Neutrophil (primary cell): Measurements from ENCODE around the gene PLCE1.

Experiments
- H3K27ac ChIP-seq: fragments of 200-600 bp; sonication (generic); 2 replicates; pipeline ENCODE4 v1.5.1; 2016; ENCODE audit warnings: mild to moderate bottlenecking, moderate library complexity
- H3K27me3 ChIP-seq: fragments of 200-600 bp; sonication (generic); 2 replicates; pipeline ENCODE4 v1.6.0; 2016; ENCODE audit warnings: mild to moderate bottlenecking
- H3K36me3 ChIP-seq: fragments of 200-600 bp; sonication (generic); 2 replicates; pipeline ENCODE4 v1.5.1; 2017
- H3K4me1 ChIP-seq, 2 experiments: fragments of 200-600 bp in 1 of 2; sonication (generic) in 1 of 2; 1 replicate in 1 of 2; 2 replicates in 1 of 2; pipeline versions ENCODE4 v1.5.1 to v1.6.1; 2013 to 2016; ENCODE audit warnings: low read depth in 1 of 2, low read length in 1 of 2, mild to moderate bottlenecking in 1 of 2, moderate library complexity in 1 of 2; ENCODE audit not compliant: control insufficient read depth in 1 of 2, insufficient read depth in 1 of 2
- H3K4me3 ChIP-seq, 2 experiments: fragments of 200-600 bp in 1 of 2; sonication (generic) in 1 of 2; 1 replicate in 1 of 2; 2 replicates in 1 of 2; pipeline ENCODE4 v1.5.1; 2013 to 2016; ENCODE audit warnings: low read depth in 1 of 2, low read length in 1 of 2, mild to moderate bottlenecking in 1 of 2, moderate library complexity in 1 of 2
- H3K9me3 ChIP-seq: fragments of 200-600 bp; sonication (generic); 2 replicates; pipeline ENCODE4 v1.5.1; 2016
- TF ChIP-seq, protein P1 (sequence below): fragments of 200-600 bp; sonication (generic); IDR thresholded peaks from 2 replicates; pipeline ENCODE4 v1.5.1; 2016; ENCODE audit warnings: antibody characterized with exemption

The PLCE1 gene

DNA sequence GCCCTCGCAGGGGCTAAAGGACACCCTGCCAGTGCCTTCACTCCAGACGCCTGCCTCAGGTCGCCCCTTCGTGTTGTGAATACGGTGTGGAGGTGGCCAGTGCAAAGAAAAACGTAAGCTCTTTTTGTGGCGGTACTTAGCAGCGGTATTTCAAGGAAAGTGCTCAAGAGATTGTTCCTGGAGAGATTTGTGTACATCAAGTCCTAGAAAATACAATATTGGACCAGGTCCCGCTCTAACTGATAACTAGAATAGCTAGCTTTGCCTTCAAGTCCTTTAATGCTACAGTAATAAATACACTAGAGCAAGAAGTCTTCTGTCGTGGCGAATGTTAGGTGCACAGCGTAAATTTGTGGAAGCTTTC lies 689 bp downstream of the PLCE1 start:
- Histone ChIP-seq H3K4me1 (no peaks in the 10 kb centered on the region), H3K36me3 (no peaks in the 10 kb centered on the region), H3K27ac (no peak overlapping the region), H3K9me3 (no peaks in the 10 kb centered on the region), H3K4me3 (no peak overlapping the region), H3K27me3 (peaks cover 92% of the 10 kb centered on the region)
- TF ChIP-seq, protein P1, sequence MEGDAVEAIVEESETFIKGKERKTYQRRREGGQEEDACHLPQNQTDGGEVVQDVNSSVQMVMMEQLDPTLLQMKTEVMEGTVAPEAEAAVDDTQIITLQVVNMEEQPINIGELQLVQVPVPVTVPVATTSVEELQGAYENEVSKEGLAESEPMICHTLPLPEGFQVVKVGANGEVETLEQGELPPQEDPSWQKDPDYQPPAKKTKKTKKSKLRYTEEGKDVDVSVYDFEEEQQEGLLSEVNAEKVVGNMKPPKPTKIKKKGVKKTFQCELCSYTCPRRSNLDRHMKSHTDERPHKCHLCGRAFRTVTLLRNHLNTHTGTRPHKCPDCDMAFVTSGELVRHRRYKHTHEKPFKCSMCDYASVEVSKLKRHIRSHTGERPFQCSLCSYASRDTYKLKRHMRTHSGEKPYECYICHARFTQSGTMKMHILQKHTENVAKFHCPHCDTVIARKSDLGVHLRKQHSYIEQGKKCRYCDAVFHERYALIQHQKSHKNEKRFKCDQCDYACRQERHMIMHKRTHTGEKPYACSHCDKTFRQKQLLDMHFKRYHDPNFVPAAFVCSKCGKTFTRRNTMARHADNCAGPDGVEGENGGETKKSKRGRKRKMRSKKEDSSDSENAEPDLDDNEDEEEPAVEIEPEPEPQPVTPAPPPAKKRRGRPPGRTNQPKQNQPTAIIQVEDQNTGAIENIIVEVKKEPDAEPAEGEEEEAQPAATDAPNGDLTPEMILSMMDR, result no peak

DNA sequence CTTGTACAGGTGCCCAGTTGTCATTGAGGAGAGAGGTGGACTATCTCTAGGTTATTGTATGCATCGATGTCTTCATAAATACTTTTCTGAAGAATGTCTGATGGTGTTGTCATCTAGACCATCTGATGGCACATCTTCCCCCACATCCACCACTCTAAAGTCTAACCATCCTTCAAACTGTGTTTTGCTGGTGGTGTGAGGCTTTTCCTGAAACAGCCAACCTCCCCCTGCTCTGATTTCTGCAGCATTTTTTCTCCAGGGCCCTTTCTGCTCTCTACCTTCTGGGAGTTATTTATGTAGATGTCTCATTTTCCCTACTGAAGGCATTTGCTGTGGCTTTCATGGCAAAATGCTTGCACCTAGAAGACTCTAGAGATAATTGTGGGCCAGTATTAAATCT lies 1.5 kb downstream of the PLCE1 start:
- no peak overlapping the region for H3K27ac ChIP-seq
- no peak overlapping the region for H3K4me3 ChIP-seq
- H3K4me1 ChIP-seq, result no peaks in the 10 kb centered on the region
- no peaks in the 10 kb centered on the region for H3K9me3 ChIP-seq
- peaks cover 92% of the 10 kb centered on the region for H3K27me3 ChIP-seq
- TF ChIP-seq, protein P1, result no peak
- H3K36me3 ChIP-seq, result no peaks in the 10 kb centered on the region

DNA sequence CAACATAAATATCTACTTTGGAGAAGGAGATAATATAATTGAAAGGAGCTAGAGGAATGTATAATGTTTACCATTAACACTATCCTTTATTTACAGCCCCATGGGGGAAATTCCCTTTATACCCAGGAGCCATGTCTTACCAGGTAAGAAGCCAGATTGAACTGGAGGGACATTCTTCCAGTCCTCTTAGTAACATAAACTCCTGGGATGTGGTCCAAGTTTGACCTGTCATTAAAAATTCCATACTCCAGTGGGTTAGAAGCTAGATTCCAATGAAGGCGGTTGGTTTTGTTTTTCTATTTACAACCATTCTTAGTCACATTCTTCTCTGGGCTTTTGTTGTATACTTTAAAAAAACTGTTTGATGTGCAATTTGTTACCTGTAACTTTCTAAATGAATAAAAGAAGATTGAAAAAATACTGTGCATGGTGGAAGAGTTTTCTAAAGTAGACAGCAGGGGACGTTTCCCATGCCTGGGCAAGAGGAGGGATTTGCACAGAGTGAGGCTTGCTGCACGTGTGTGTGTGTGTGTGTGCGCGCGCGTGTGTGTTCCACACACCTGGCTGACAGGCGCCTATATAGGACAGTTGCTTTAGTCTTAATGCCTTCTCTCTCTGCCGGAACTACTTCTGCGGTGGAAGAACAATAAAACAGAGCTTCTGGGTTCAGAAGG lies 2.0 kb downstream of the PLCE1 start:
- Histone ChIP-seq H3K4me3 (no peak overlapping the region), H3K4me1 (no peaks in the 10 kb centered on the region), H3K27ac (no peak overlapping the region), H3K27me3 (peaks cover 90% of the 10 kb centered on the region), H3K9me3 (no peaks in the 10 kb centered on the region), H3K36me3 (no peaks in the 10 kb centered on the region)
- TF ChIP-seq, protein P1, result no peak

DNA sequence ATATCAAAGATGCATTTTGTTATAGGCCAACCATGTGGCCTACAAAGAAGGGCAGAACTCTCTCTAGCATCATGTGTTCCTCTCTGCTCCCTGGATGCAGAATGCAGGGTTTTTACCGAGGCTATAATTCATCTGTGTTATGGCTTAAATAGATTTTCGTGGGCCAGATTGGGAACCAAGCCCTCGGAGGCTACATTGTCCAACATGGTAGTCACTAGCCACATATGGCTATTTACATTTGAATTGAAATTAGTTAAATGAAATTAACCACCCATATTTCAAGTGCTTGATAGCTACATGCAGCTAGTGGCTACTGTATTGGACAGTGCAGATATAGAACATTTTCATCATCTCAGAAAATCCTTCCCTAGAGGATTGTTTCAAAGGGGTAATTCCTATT lies 2.8 kb downstream of the PLCE1 start:
- H3K4me1 ChIP-seq, result no peaks in the 10 kb centered on the region
- H3K27me3 ChIP-seq, result peaks cover 90% of the 10 kb centered on the region
- H3K9me3 ChIP-seq, result no peaks in the 10 kb centered on the region
- TF ChIP-seq, protein P1, result no peak
- no peaks in the 10 kb centered on the region for H3K36me3 ChIP-seq
- no peak overlapping the region for H3K4me3 ChIP-seq
- H3K27ac ChIP-seq, result no peak overlapping the region

DNA sequence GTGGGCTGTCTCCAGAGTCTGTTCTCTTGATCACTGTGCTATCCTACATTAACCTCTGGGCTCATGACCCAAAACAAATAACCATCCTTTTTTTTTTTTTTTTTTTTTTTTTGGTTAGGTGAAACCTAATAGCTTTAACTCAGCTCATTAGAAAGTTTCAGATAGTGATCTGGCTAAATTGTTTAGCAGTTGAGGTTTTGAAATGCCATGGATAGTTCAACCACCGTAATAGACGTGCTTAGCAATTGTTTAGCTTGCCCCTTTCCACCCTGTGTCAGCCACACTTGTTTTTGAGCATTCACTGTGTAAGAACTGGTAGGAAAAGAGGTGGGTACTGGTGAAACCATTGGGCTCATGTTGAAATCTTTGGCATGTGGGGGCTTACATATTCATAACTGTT lies 3.8 kb downstream of the PLCE1 start:
- TF ChIP-seq, protein P1, result no peak
- no peak overlapping the region for H3K27ac ChIP-seq
- no peaks in the 10 kb centered on the region for H3K9me3 ChIP-seq
- H3K4me1 ChIP-seq, result no peaks in the 10 kb centered on the region
- no peak overlapping the region for H3K4me3 ChIP-seq
- peaks cover 83% of the 10 kb centered on the region for H3K27me3 ChIP-seq
- no peaks in the 10 kb centered on the region for H3K36me3 ChIP-seq

DNA sequence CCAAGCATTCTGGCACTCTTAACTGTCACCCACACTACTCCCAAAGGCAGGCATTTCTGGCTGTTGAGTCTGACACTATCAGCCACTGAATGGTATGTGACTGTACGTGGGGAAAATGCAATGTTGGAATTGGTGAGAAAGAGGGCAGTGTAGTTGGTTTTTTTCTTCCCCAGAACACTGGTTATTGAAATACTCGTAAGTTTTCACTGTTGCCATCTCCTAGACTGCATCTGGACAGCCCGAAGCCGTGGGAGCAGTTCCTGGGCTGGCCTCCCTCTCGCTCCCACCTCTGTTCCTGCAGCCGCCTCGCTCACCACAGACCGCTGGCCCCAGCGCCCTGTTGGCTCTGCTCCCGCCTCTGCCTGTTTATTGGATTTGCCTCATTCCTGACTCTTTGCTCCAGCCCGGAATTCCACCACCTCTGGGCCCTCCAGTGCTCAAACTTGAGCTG lies 5.7 kb downstream of the PLCE1 start:
- Histone ChIP-seq H3K9me3 (no peaks in the 10 kb centered on the region), H3K27ac (no peak overlapping the region), H3K4me3 (no peak overlapping the region), H3K27me3 (peaks cover 64% of the 10 kb centered on the region), H3K4me1 (no peaks in the 10 kb centered on the region), H3K36me3 (no peaks in the 10 kb centered on the region)
- TF ChIP-seq, protein P1, result no peak
